GM21360 (cell line): Measurements from ENCODE around the gene FOXP1.
"Not testable (repeated sequence)": the region's sequence is repeated elsewhere in the genome, so short reads cannot be mapped to it uniquely, and the experiment has no call there.

Experiments used
- ATAC-seq: cut with Tn5 transposase; IDR thresholded peaks from one replicate; pipeline ENCODE4 v1.9.1; 2021; ENCODE audit warnings: mild to moderate bottlenecking, moderate library complexity; ENCODE audit not compliant: unreplicated experiment

The FOXP1 gene

GRCh38 chr3:71454512-71455403 is 128.8 kb downstream of the FOXP1 start:
- no peak for ATAC-seq

- ATAC-seq = no peak
Observed at GRCh38 chr3:71453822-71454511, 129.6 kb downstream of the FOXP1 start.

- no peak for ATAC-seq
Observed at GRCh38 chr3:71453319-71453718, 130.2 kb downstream of the FOXP1 start.

- ATAC-seq = no peak
Observed at GRCh38 chr3:71451812-71452211, 131.7 kb downstream of the FOXP1 start.

- ATAC-seq = no peak
Observed at GRCh38 chr3:71451060-71451459, 132.5 kb downstream of the FOXP1 start.

- no peak for ATAC-seq
Observed at GRCh38 chr3:71450162-71450561, 133.4 kb downstream of the FOXP1 start.

- no peak for ATAC-seq
Observed at GRCh38 chr3:71447803-71448202, 135.7 kb downstream of the FOXP1 start.

GRCh38 chr3:71447197-71447596 is 136.3 kb downstream of the FOXP1 start:
- ATAC-seq = no peak

- ATAC-seq = no peak
Observed at GRCh38 chr3:71446734-71447133, 136.8 kb downstream of the FOXP1 start.

- ATAC-seq = no peak
Observed at GRCh38 chr3:71446260-71446659, 137.3 kb downstream of the FOXP1 start.

- ATAC-seq = no peak
Observed at GRCh38 chr3:71444861-71445259, 138.7 kb downstream of the FOXP1 start.

- ATAC-seq = peak; percentile 89
Observed at GRCh38 chr3:71444028-71444860, 139.3 kb downstream of the FOXP1 start.

GRCh38 chr3:71443332-71443731 is 140.2 kb downstream of the FOXP1 start:
- ATAC-seq = no peak

GRCh38 chr3:71442652-71443042 is 140.9 kb downstream of the FOXP1 start:
- ATAC-seq = no peak

- ATAC-seq = no peak
Observed at GRCh38 chr3:71441925-71442651, 141.4 kb downstream of the FOXP1 start.

- no peak for ATAC-seq
Observed at GRCh38 chr3:71441217-71441924, 142.2 kb downstream of the FOXP1 start.

GRCh38 chr3:71438904-71439303 is 144.6 kb downstream of the FOXP1 start:
- ATAC-seq = no peak

GRCh38 chr3:71438071-71438685 is 145.3 kb downstream of the FOXP1 start:
- ATAC-seq = no peak

GRCh38 chr3:71436337-71436736 is 147.2 kb downstream of the FOXP1 start:
- ATAC-seq = no peak

- not testable (repeated sequence) for ATAC-seq
Observed at GRCh38 chr3:71435836-71436235, 147.7 kb downstream of the FOXP1 start.
